SU-DHL-6 (cell line): ENCODE data around the gene OR8K3.

Source experiments
- CTCF ChIP-seq: fragments of 200-600 bp; sonication (generic); IDR thresholded peaks from one replicate; pipeline ENCODE4 v1.5.1; 2017; ENCODE audit warnings: antibody characterized with exemption, mild to moderate bottlenecking, low read length, moderate library complexity; ENCODE audit not compliant: insufficient read depth, poor library complexity, severe bottlenecking
- EZH2phosphoT487 ChIP-seq: fragments of 200-600 bp; sonication (generic), shearing (Covaris generic); conservative IDR thresholded peaks from 2 replicates; pipeline ENCODE4 v1.6.1; 2018; ENCODE audit warnings: mild to moderate bottlenecking, antibody characterized with exemption, low read length, moderate library complexity, mixed read lengths

- TF ChIP-seq CTCF: no peak
- TF ChIP-seq EZH2phosphoT487: no peak
These were observed 30.8 kb downstream of the OR8K3 start, which contains the start of gene OR8K1 for GRCh38 chr11:56345739-56346138.
